H1 (cell line): ENCODE measurements around the gene PLPPR4. TPM values are rescaled to one million over a fixed set of nuclear protein-coding genes. Genes with fewer than 3 reads are reported as not detected.

Source experiments
- CTCF ChIA-PET: fragments of 300-600 bp; sonication (Branson Sonifier 250); formaldehyde crosslinking; loops from one replicate; lab custom pipeline; 2021; ENCODE audit not compliant: partially characterized antibody; lab: Charles Lee
- POLR2A ChIA-PET: fragments of 300-600 bp; sonication (Branson Sonifier 250); formaldehyde crosslinking; loops from one replicate; lab custom pipeline; 2021; ENCODE audit warnings: inconsistent platforms; ENCODE audit not compliant: partially characterized antibody; lab: Charles Lee
- DNase-seq, 2 experiments: peaks; one replicate each; pipeline versions ENCODE4 v3.0.0 to v3.0.0-alpha.2; 2010 to 2022; ENCODE audit warnings: low spot score in 2 of 2, low read depth in 1 of 2, mixed read lengths in 1 of 2
- FAIRE-seq: peaks from 2 replicates; lab custom pipeline; 2011; peaks lifted over from hg19 to GRCh38; lab: Jason Lieb, UNC
- H2AFZ ChIP-seq: 2 replicates; pipeline ENCODE4 v1.8.1; 2012; ENCODE audit warnings: low read length, inconsistent platforms
- H2AK5ac ChIP-seq: 2 replicates; pipeline ENCODE4 v1.6.1; 2013; ENCODE audit warnings: low read depth, low read length
- H2BK120ac ChIP-seq: replicated peaks from 2 replicates; pipeline ENCODE3; 2013; ENCODE audit warnings: low read depth, low read length, inconsistent platforms
- H2BK12ac ChIP-seq: 2 replicates; pipeline ENCODE4 v1.6.1; 2013; ENCODE audit warnings: low read depth, low read length
- H2BK15ac ChIP-seq: 2 replicates; pipeline ENCODE4 v1.6.1; 2013; ENCODE audit warnings: low read length
- H2BK20ac ChIP-seq: 2 replicates; pipeline ENCODE4 v1.6.1; 2013; ENCODE audit warnings: low read length
- H2BK5ac ChIP-seq: 2 replicates; pipeline ENCODE4 v1.6.1; 2013; ENCODE audit warnings: low read depth, low read length
- H3K14ac ChIP-seq: 2 replicates; pipeline ENCODE4 v1.6.1; 2013; ENCODE audit warnings: inconsistent platforms; ENCODE audit not compliant: insufficient read length
- H3K18ac ChIP-seq: 2 replicates; pipeline ENCODE4 v1.6.1; 2013; ENCODE audit warnings: low read length; ENCODE audit errors: extremely low read depth
- H3K23ac ChIP-seq: 2 replicates; pipeline ENCODE4 v1.6.1; 2013; ENCODE audit warnings: inconsistent platforms; ENCODE audit not compliant: insufficient read length
- H3K23me2 ChIP-seq: 2 replicates; pipeline ENCODE4 v1.6.1; 2013; ENCODE audit warnings: low read depth, low read length
- H3K27ac ChIP-seq: 2 replicates; pipeline ENCODE4 v1.6.1; 2011; ENCODE audit warnings: low read depth, low read length, inconsistent platforms
- H3K27me3 ChIP-seq, 4 experiments: replicated peaks in 1 of 4; 1 replicate in 1 of 4; 2 replicates in 3 of 4; pipeline versions ENCODE4 v1.6.1 to v1.8.1; 2011 to 2013; ENCODE audit warnings: low read length in 3 of 4, mild to moderate bottlenecking in 3 of 4, inconsistent platforms in 2 of 4, mixed read lengths in 2 of 4, moderate library complexity in 1 of 4; ENCODE audit not compliant: control insufficient read depth in 3 of 4, insufficient read depth in 3 of 4; ENCODE audit errors: extremely low read depth in 1 of 4
- H3K36me3 ChIP-seq, 4 experiments: 2 replicates each; pipeline versions ENCODE4 v1.6.1 to v1.8.1; 2011 to 2013; ENCODE audit warnings: mild to moderate bottlenecking in 4 of 4, low read length in 3 of 4, moderate library complexity in 2 of 4, control low read depth in 1 of 4, inconsistent platforms in 1 of 4; ENCODE audit not compliant: insufficient read depth in 4 of 4, control insufficient read depth in 2 of 4
- H3K4ac ChIP-seq: replicated peaks from 2 replicates; pipeline ENCODE3; 2013; ENCODE audit warnings: low read length, low read depth, mixed read lengths, inconsistent platforms; ENCODE audit not compliant: insufficient read length
- H3K4me1 ChIP-seq, 4 experiments: replicated peaks in 1 of 4; 1 replicate in 1 of 4; 2 replicates in 3 of 4; pipeline versions ENCODE4 v1.6.1 to v1.8.1; 2011 to 2013; ENCODE audit warnings: low read length in 3 of 4, inconsistent platforms in 2 of 4, mixed read lengths in 1 of 4; ENCODE audit not compliant: insufficient read depth in 4 of 4, control insufficient read depth in 3 of 4
- H3K4me2 ChIP-seq, 2 experiments: 2 replicates each; pipeline versions ENCODE4 v1.6.1 to v1.8.1; 2011 to 2013; ENCODE audit warnings: low read depth in 2 of 2, low read length in 2 of 2, control low read depth in 1 of 2, inconsistent platforms in 1 of 2, mild to moderate bottlenecking in 1 of 2; ENCODE audit not compliant: insufficient read depth in 1 of 2
- H3K4me3 ChIP-seq, 4 experiments: fragments of 200-600, 300-600 bp in 1 of 4; sonication (generic), shearing (Covaris generic), sonication (Bioruptor Twin) in 1 of 4; 2 replicates each; pipeline versions ENCODE4 v1.5.1 to v1.8.1; 2011 to 2016; ENCODE audit warnings: low read length in 4 of 4, low read depth in 3 of 4, control low read depth in 2 of 4, inconsistent platforms in 2 of 4, mild to moderate bottlenecking in 2 of 4, mixed read lengths in 1 of 4, moderate library complexity in 1 of 4; ENCODE audit not compliant: insufficient read depth in 2 of 4; ENCODE audit errors: extremely low read depth in 1 of 4
- H3K56ac ChIP-seq: replicated peaks from 2 replicates; pipeline ENCODE3; 2013; ENCODE audit warnings: low read depth, mild to moderate bottlenecking, mixed read lengths, low read length, inconsistent platforms; ENCODE audit not compliant: insufficient read length
- H3K79me1 ChIP-seq: 2 replicates; pipeline ENCODE4 v1.6.1; 2013; ENCODE audit warnings: low read depth, low read length, control low read depth
- H3K79me2 ChIP-seq, 2 experiments: 2 replicates each; pipeline versions ENCODE4 v1.6.1 to v1.8.1; 2012 to 2013; ENCODE audit warnings: low read length in 2 of 2, mild to moderate bottlenecking in 2 of 2, inconsistent platforms in 1 of 2; ENCODE audit not compliant: insufficient read depth in 2 of 2, control insufficient read depth in 1 of 2
- H3K9ac ChIP-seq, 4 experiments: replicated peaks in 1 of 4; 1 replicate in 1 of 4; 2 replicates in 3 of 4; pipeline versions ENCODE4 v1.6.1 to v1.8.1; 2011 to 2013; ENCODE audit warnings: low read depth in 3 of 4, low read length in 3 of 4, control low read depth in 2 of 4, mild to moderate bottlenecking in 2 of 4, moderate library complexity in 2 of 4, inconsistent platforms in 1 of 4; ENCODE audit errors: extremely low read depth in 1 of 4
- H3K9me3 ChIP-seq, 2 experiments: 2 replicates each; pipeline versions ENCODE4 v1.6.1 to v1.8.1; 2012 to 2013; ENCODE audit warnings: mild to moderate bottlenecking in 2 of 2, moderate library complexity in 2 of 2, control low read depth in 1 of 2, inconsistent platforms in 1 of 2, low read depth in 1 of 2, low read length in 1 of 2, mixed read lengths in 1 of 2; ENCODE audit not compliant: insufficient read depth in 2 of 2
- H4K20me1 ChIP-seq, 2 experiments: replicated peaks in 1 of 2; 2 replicates each; pipeline versions ENCODE3 to v1.8.1; 2011 to 2013; ENCODE audit warnings: inconsistent platforms in 2 of 2, low read length in 2 of 2, mild to moderate bottlenecking in 1 of 2; ENCODE audit not compliant: insufficient read depth in 2 of 2, control insufficient read depth in 1 of 2
- H4K5ac ChIP-seq: 2 replicates; pipeline ENCODE4 v1.6.1; 2013; ENCODE audit warnings: low read length, low read depth, mixed read lengths, inconsistent platforms; ENCODE audit not compliant: insufficient read length
- H4K8ac ChIP-seq: 2 replicates; pipeline ENCODE4 v1.8.0; 2013; ENCODE audit warnings: mild to moderate bottlenecking, moderate library complexity, low read length, inconsistent platforms; ENCODE audit not compliant: insufficient read depth; ENCODE audit errors: extremely low read depth
- H4K91ac ChIP-seq: replicated peaks from 2 replicates; pipeline ENCODE3; 2013; ENCODE audit warnings: low read length, mixed read lengths, inconsistent platforms; ENCODE audit not compliant: insufficient read length
- BCL11A ChIP-seq, 2 experiments: IDR thresholded peaks; one replicate each; pipeline ENCODE4 v1.6.1; 2011; ENCODE audit warnings: low read depth in 2 of 2, low read length in 2 of 2, mild to moderate bottlenecking in 2 of 2
- CBX8 ChIP-seq: fragments of 300-800, 300-1000 bp; sonication (generic); IDR thresholded peaks from 2 replicates; pipeline ENCODE4 v1.7.1; 2016; ENCODE audit warnings: low read depth, low read length, borderline replicate concordance
- EZH2 ChIP-seq: fragments of 200-600 bp; sonication (generic); IDR thresholded peaks from 2 replicates; pipeline ENCODE4 v1.7.1; 2012; ENCODE audit warnings: low read depth, mild to moderate bottlenecking, moderate library complexity, low read length, inconsistent platforms; ENCODE audit not compliant: severe bottlenecking
- JUND ChIP-seq: IDR thresholded peaks from 2 replicates; pipeline ENCODE4 v1.6.1; 2011; ENCODE audit warnings: mild to moderate bottlenecking, improper control_type of control experiment, low read length
- MAFK ChIP-seq: IDR thresholded peaks from 2 replicates; pipeline ENCODE4 v1.6.1; 2012; ENCODE audit warnings: low read depth, mild to moderate bottlenecking, improper control_type of control experiment, low read length
- NANOG ChIP-seq: IDR thresholded peaks from 2 replicates; pipeline ENCODE4 v1.6.1; 2011; ENCODE audit warnings: low read length, low read depth, mild to moderate bottlenecking, inconsistent platforms; ENCODE audit not compliant: insufficient read depth, poor library complexity, severe bottlenecking
- SRF ChIP-seq: IDR thresholded peaks from 2 replicates; pipeline ENCODE4 v1.6.1; 2011; ENCODE audit warnings: mild to moderate bottlenecking, low read depth, low read length, moderate library complexity
- SUZ12 ChIP-seq: fragments of 200-600 bp; sonication (generic); IDR thresholded peaks from 2 replicates; pipeline ENCODE4 v1.6.1; 2012; ENCODE audit warnings: mild to moderate bottlenecking, inconsistent platforms, low read length, moderate library complexity, mixed read lengths
- TAF7 ChIP-seq: optimal IDR thresholded peaks from 2 replicates; pipeline ENCODE3; 2011; ENCODE audit warnings: low read depth, mild to moderate bottlenecking, inconsistent platforms, low read length, moderate library complexity, borderline replicate concordance
- YY1 ChIP-seq: IDR thresholded peaks from 2 replicates; pipeline ENCODE4 v1.6.1; 2011; ENCODE audit warnings: low read depth, mild to moderate bottlenecking, low read length
- WGBS, 2 experiments: shearing (Covaris generic) in 1 of 2; methylation state at CpG; one replicate each; pipeline versions ENCODE4 v1.1.6 to v1.1.7; 2013 to 2015; ENCODE audit warnings: low lambda C conversion rate in 2 of 2, mixed read lengths in 2 of 2, inconsistent platforms in 1 of 2, low coverage in 1 of 2, missing lambda C conversion rate in 1 of 2; ENCODE audit not compliant: insufficient replicate concordance in 2 of 2, insufficient coverage in 1 of 2, insufficient read length in 1 of 2; ENCODE audit errors: extremely low coverage in 1 of 2, missing lambda C conversion rate in 1 of 2; 5-methylcytosine and 5-hydroxymethylcytosine counted together
- polyA plus RNA-seq, 7 experiments: library from polyadenylated mRNA; depleted of rRNA in 3 of 7; stranded (reverse) in 5 of 7; unstranded in 2 of 7; fragments of >200 nt in 5 of 7; fragments of 200-250 nt in 2 of 7; gene quantifications; 1 replicate in 5 of 7; 2 replicates in 1 of 7; 4 replicates in 1 of 7; pipeline versions ENCODE4 v1.2.1 to v1.2.3, GENCODE V29; 2011 to 2013; ENCODE audit warnings: missing spikeins in 2 of 7, mixed read lengths in 2 of 7
- total RNA-seq: library from RNA; stranded (reverse); fragmentation: NEBNext Ultra II Directional; extraction: Animal tissue kit (Norgen Biotek cat#: 25700); gene quantifications from 2 replicates; pipeline ENCODE4 v1.2.1, GENCODE V29; 2021
- TF ChIP-seq, protein P1 (sequence below): IDR thresholded peaks from 2 replicates; pipeline ENCODE4 v1.6.1; 2012; ENCODE audit warnings: low read length, inconsistent platforms
- TF ChIP-seq, protein P2 (sequence below): IDR thresholded peaks from 2 replicates; pipeline ENCODE4 v1.6.1; 2011; ENCODE audit warnings: low read depth, mild to moderate bottlenecking, low read length; ENCODE audit not compliant: insufficient read depth

The PLPPR4 gene
- total and polyA plus RNA-seq, 2 of the 8 experiments (the other 6 are each of a cell fraction or from before 2014, with no cell fraction given), result 0.74 to 2.2 TPM

GRCh38 chr1:99292886-99293285, 28.6 kb downstream of the PLPPR4 start:
- FAIRE-seq, result no peak
- POLR2A ChIA-PET, result no interaction called here
- H3K4ac ChIP-seq, result no peak overlapping the region

More at GRCh38 chr1:99292886-99293285, 28.6 kb downstream of the PLPPR4 start:
- CTCF ChIA-PET, result interaction anchor here (0.7 kb wide), 1 partner anchor 22 kb away, joined by 3 read pairs; no protein-coding TSS in a partner anchor
- H3K9ac ChIP-seq, result peak overlapping the region in 1 of 4 experiments; percentile 8; a peak in 1 of 7 replicates
- no peak for DNase-seq
- H3K27ac ChIP-seq, result no peak overlapping the region
- no peak overlapping the region for H4K91ac ChIP-seq
- H2AFZ ChIP-seq, result no peak overlapping the region
- no peaks in the 10 kb centered on the region for H3K36me3 ChIP-seq
- H2BK5ac ChIP-seq, result no peak overlapping the region
- no peaks in the 10 kb centered on the region for H3K4me1 ChIP-seq
- H2BK20ac ChIP-seq, result no peak overlapping the region
- no peaks in the 10 kb centered on the region for H3K79me2 ChIP-seq
- H3K79me1 ChIP-seq, result no peaks in the 10 kb centered on the region
- no peak overlapping the region for H3K4me2 ChIP-seq
- H2AK5ac ChIP-seq, result no peak overlapping the region
- no peak overlapping the region for H2BK120ac ChIP-seq
- no peak overlapping the region for H3K14ac ChIP-seq
- H2BK12ac ChIP-seq, result no peak overlapping the region
- no peaks in the 10 kb centered on the region for H4K20me1 ChIP-seq
- no peak overlapping the region for H4K5ac ChIP-seq
- no peaks in the 10 kb centered on the region for H3K27me3 ChIP-seq
- no peak overlapping the region for H3K56ac ChIP-seq
- TF ChIP-seq YY1 (no peak), SRF (no peak), SUZ12 (no peak), BCL11A (IDR thresholded peaks at IDR 0.05; ENCODE audit: low read depth in 2 of 2, low read length in 2 of 2) (no peak), MAFK (no peak), NANOG (no peak), EZH2 (no peak), TAF7 (no peak), CBX8 (no peak), JUND (no peak)
- TF ChIP-seq, protein P1, sequence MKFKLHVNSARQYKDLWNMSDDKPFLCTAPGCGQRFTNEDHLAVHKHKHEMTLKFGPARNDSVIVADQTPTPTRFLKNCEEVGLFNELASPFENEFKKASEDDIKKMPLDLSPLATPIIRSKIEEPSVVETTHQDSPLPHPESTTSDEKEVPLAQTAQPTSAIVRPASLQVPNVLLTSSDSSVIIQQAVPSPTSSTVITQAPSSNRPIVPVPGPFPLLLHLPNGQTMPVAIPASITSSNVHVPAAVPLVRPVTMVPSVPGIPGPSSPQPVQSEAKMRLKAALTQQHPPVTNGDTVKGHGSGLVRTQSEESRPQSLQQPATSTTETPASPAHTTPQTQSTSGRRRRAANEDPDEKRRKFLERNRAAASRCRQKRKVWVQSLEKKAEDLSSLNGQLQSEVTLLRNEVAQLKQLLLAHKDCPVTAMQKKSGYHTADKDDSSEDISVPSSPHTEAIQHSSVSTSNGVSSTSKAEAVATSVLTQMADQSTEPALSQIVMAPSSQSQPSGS, result no peak
- TF ChIP-seq, protein P2, sequence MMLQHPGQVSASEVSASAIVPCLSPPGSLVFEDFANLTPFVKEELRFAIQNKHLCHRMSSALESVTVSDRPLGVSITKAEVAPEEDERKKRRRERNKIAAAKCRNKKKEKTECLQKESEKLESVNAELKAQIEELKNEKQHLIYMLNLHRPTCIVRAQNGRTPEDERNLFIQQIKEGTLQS, result no peak
- no peak overlapping the region for H4K8ac ChIP-seq
- no peaks in the 10 kb centered on the region for H3K9me3 ChIP-seq
- no peak overlapping the region for H3K4me3 ChIP-seq
- H3K23me2 ChIP-seq, result no peaks in the 10 kb centered on the region
- H3K18ac ChIP-seq, result no peak overlapping the region
- 70% methylated on average over 6 of the region's 6 CpGs; no CpG with 5 or more reads in 1 of the 2 experiments for WGBS, 2 experiments
- no peak overlapping the region for H3K23ac ChIP-seq
- no peak overlapping the region for H2BK15ac ChIP-seq
